ENCODE measurements around the gene SRP19.
A peak's percentile ranks its signal among the peaks of the same experiment; 100 is the strongest.

The SRP19 gene

GRCh38 chr5:112918136-112918535, 57.0 kb downstream of the SRP19 start:
- Mint-ChIP-seq H3K4me1 (ENCODE audit: low read depth) (peaks cover 66% of the 10 kb centered on the region), H3K36me3 (ENCODE audit: low read depth) (peaks cover 80% of the 10 kb centered on the region), H3K27me3 (no peaks in the 10 kb centered on the region), H3K9me3 (no peaks in the 10 kb centered on the region), H3K27ac (peak overlapping the region; percentile 9), H3K4me3 (peak overlapping the region; percentile 40)
- intact Hi-C loops (cut with micrococcal nuclease), result no loop called here

- H3K27me3 Mint-ChIP-seq, result no peaks in the 10 kb centered on the region
- H3K9me3 Mint-ChIP-seq, result no peaks in the 10 kb centered on the region
- peak overlapping the region; percentile 9 for H3K27ac Mint-ChIP-seq
- H3K4me3 Mint-ChIP-seq, result peak overlapping the region; percentile 17
- peaks cover 75% of the 10 kb centered on the region for H3K36me3 Mint-ChIP-seq (ENCODE audit: low read depth)
- peaks cover 69% of the 10 kb centered on the region for H3K4me1 Mint-ChIP-seq (ENCODE audit: low read depth)
- intact Hi-C loops (cut with micrococcal nuclease), result no loop called here
Observed at GRCh38 chr5:112918679-112919078, 57.6 kb downstream of the SRP19 start.

Data from dendritic cell treated with granulocyte-macrophage colony-stimulating factor and Interleukin-4, amounts not matched to agents 40 ng/mL and 50 ng/mL, for 4 days (primary cell).